ENCODE results near the gene SNTB2. TPM values are rescaled to one million over a fixed set of nuclear protein-coding genes. Genes with fewer than 3 reads are reported as not detected.
"Not testable (repeated sequence)": the region's sequence is repeated elsewhere in the genome, so short reads cannot be mapped to it uniquely, and the experiment has no call there.

SNTB2 gene
- total RNA-seq = 36.1 TPM
- long read RNA-seq, full-length matches to known transcripts = 72 of 86 reads
- long read RNA-seq, partial matches to known transcripts = 2 of 86 reads
- long read RNA-seq, other reads (novel, unspliced or antisense) = 12 of 86 reads

DNA sequence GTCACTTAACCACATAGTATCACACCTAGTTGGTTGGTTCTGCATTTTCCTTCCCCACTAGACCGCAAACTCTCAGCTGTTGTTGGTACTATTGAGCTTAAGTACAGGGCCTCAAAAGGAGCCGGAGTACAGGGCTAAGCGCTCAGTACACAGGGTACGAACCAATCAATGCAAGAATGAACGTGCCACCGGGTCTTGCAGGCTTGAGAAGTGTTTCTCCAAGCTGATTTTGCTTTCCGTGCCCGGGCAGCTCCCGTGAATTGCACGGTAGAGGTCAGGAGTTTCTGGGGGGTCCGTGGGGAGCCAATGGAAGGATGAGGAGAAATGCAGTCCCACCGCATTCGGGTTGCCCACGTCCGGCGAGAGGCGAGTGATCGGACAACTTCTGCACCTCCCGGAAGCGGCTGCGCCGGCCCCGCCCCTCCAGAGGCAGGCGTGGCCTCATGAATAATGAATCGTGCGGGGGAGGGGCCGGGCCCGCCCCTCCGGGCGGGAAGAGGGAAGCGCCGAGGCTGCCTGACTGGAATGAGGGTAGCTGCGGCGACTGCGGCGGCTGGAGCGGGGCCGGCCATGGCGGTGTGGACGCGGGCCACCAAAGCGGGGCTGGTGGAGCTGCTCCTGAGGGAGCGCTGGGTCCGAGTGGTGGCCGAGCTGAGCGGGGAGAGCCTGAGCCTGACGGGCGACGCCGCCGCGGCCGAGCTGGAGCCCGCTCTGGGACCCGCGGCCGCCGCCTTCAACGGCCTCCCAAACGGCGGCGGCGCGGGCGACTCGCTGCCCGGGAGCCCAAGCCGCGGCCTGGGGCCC lies at the start of gene SNTB2:
Gene SNTB2 (plus strand): TSS at position 523 of the 804 bp plus-strand sequence. CDS start 3 bp downstream, at position 526.
- ATAC-seq = peak; percentile 98
- intact Hi-C loops (cut with DNase I) = no loop called here

DNA sequence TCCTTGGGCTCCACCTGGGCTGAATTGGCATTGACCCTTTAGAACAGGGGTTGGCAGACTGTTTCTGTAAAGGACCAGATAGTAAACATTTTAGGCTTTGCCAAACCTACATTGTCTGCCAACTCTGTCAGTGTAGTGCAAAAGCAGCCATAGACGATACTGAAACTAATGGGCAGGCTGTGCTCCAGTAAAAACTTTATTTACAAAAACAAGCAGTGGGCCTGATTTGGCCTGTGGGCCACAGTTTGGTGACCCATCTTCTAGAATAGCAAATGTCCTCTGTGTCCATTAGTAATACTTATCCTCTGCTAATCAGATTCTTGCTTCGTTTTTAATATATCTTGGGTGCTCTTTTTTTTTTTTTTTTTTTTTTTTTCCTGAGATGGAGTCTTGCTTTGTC lies 48.4 kb upstream of the SNTB2 start:
- intact Hi-C loops (cut with DNase I) = no loop called here

More for the DNA sequence above, at the start of gene SNTB2:
- H3K27ac ChIP-seq = peak within 1 kb of the TSS; percentile 84
- H3K27me3 ChIP-seq (ENCODE audit: low read depth) = no peaks in the 10 kb centered on the region
- H3K36me3 ChIP-seq = no peaks in the 10 kb centered on the region
- TF ChIP-seq, protein P1, sequence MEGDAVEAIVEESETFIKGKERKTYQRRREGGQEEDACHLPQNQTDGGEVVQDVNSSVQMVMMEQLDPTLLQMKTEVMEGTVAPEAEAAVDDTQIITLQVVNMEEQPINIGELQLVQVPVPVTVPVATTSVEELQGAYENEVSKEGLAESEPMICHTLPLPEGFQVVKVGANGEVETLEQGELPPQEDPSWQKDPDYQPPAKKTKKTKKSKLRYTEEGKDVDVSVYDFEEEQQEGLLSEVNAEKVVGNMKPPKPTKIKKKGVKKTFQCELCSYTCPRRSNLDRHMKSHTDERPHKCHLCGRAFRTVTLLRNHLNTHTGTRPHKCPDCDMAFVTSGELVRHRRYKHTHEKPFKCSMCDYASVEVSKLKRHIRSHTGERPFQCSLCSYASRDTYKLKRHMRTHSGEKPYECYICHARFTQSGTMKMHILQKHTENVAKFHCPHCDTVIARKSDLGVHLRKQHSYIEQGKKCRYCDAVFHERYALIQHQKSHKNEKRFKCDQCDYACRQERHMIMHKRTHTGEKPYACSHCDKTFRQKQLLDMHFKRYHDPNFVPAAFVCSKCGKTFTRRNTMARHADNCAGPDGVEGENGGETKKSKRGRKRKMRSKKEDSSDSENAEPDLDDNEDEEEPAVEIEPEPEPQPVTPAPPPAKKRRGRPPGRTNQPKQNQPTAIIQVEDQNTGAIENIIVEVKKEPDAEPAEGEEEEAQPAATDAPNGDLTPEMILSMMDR (IDR thresholded peaks at IDR 0.05) = no peak
- peak; percentile 96 for DNase-seq
- peaks cover 47% of the 10 kb centered on the region for H3K4me1 ChIP-seq
- H3K9me3 ChIP-seq = no peaks in the 10 kb centered on the region
- H3K4me3 ChIP-seq = peak within 1 kb of the TSS; percentile 91

DNA sequence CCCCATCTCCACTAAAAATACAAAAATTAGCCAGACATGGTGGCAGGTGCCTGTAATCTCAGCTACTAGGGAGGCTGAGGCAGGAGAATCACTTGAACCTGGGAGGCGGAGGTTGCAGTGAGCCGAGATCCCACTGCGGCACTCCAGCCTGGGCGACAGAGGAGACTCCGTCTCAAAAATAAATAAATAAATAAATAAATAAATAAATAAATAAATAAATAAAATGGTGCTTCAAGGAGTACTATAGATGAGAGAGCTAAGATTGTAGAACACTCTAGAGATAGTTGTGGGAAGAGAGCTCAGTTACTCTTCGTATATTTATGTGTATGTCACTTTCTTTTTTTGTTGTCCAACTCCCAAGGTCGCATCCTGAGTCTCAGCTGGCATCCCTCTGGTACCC lies 47.5 kb upstream of the SNTB2 start:
- H3K27me3 ChIP-seq (ENCODE audit: low read depth); H3K27ac ChIP-seq; H3K4me3 ChIP-seq; intact Hi-C loops (cut with DNase I); ATAC-seq; DNase-seq; H3K9me3 ChIP-seq; H3K4me1 ChIP-seq: not testable (repeated sequence)
- peaks cover 79% of the 10 kb centered on the region for H3K36me3 ChIP-seq

More for the DNA sequence above, 48.4 kb upstream of the SNTB2 start:
- Histone ChIP-seq H3K4me1 (peaks cover 7% of the 10 kb centered on the region), H3K9me3 (no peaks in the 10 kb centered on the region), H3K36me3 (peaks cover 71% of the 10 kb centered on the region), H3K27me3 (ENCODE audit: low read depth) (no peaks in the 10 kb centered on the region), H3K4me3 (no peak overlapping the region), H3K27ac (no peak overlapping the region)
- no peak for DNase-seq
- ATAC-seq = no peak
- TF ChIP-seq, protein P1 (IDR thresholded peaks at IDR 0.05) = no peak

DNA sequence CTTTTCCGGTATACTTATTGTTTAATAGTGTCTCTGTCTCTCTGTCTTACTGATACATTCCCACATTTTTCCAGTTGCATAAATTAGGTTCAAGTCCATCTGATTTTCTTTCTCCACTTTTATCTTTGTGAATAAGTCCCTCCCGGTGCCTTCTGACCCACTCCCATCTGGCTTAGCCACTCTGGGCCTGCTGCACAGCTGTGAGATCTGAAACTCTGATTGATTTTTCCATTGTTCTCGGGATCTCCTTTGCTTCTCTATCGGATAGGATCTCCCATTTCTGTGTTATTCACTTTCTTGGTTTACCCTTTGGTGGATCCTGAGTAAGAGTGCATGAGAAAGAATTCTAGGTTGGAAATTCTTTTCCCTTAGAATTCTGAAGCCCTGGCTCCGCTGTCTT lies 46.0 kb upstream of the SNTB2 start:
- Histone ChIP-seq H3K27ac (no peak overlapping the region), H3K36me3 (peaks cover 91% of the 10 kb centered on the region), H3K9me3 (no peaks in the 10 kb centered on the region), H3K4me3 (no peak overlapping the region), H3K27me3 (ENCODE audit: low read depth) (no peaks in the 10 kb centered on the region), H3K4me1 (no peaks in the 10 kb centered on the region)
- intact Hi-C loops (cut with DNase I) = no loop called here
- no peak for DNase-seq
- TF ChIP-seq, protein P1 (IDR thresholded peaks at IDR 0.05) = no peak
- ATAC-seq = no peak

DNA sequence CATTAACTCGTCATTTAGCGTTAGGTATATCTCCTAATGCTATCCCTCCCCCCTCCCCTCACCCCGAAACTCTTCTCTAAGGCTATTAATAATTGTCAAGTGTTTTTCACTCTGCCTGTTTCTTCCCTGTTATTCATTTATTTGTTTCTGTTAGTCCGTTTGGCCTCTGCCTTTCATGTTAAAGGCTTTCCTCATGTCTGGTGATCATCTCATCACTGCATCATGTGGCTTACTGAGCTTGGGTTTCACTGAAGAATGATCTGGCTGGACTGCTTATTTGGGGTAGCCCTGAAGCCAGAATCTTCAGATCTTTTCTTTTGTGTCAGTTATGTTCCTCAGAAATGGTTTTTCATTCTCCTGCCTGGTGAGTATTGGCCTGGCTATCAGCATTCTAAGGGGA lies 45.0 kb upstream of the SNTB2 start:
- no peak for DNase-seq
- Histone ChIP-seq H3K27ac (no peak overlapping the region), H3K36me3 (peaks cover 96% of the 10 kb centered on the region), H3K4me3 (no peak overlapping the region), H3K27me3 (ENCODE audit: low read depth) (no peaks in the 10 kb centered on the region), H3K4me1 (no peaks in the 10 kb centered on the region), H3K9me3 (no peaks in the 10 kb centered on the region)
- intact Hi-C loops (cut with DNase I) = no loop called here
- ATAC-seq = no peak
- TF ChIP-seq, protein P1 (IDR thresholded peaks at IDR 0.05) = no peak

DNA sequence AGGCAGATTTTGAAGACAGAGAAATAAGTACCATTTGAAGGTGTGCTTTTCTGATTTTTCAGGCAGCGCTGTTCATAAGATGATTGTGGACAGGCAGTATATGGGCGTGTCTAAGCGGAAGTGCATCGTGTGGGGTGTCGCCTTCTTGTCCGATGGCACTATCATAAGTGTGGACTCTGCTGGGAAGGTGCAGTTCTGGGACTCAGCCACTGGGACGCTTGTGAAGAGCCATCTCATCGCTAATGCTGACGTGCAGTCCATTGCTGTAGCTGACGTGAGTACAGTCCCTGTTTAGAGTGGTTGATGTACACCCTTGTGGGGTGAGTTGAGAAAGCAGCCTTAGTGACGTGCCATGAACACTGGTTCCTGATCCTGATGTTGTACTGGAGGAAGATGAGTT lies 43.8 kb upstream of the SNTB2 start:
- intact Hi-C loops (cut with DNase I) = no loop called here
- H3K4me3 ChIP-seq = no peak overlapping the region
- ATAC-seq (no peak), DNase-seq (no peak)
- H3K27ac ChIP-seq = no peak overlapping the region
- H3K27me3 ChIP-seq (ENCODE audit: low read depth) = no peaks in the 10 kb centered on the region
- no peaks in the 10 kb centered on the region for H3K9me3 ChIP-seq
- peaks cover 91% of the 10 kb centered on the region for H3K36me3 ChIP-seq
- H3K4me1 ChIP-seq = no peaks in the 10 kb centered on the region
- TF ChIP-seq, protein P1 (IDR thresholded peaks at IDR 0.05) = no peak

All from lower lobe of right lung (tissue), 2 donors.